ENCODE data around the gene STPG1.

DNA sequence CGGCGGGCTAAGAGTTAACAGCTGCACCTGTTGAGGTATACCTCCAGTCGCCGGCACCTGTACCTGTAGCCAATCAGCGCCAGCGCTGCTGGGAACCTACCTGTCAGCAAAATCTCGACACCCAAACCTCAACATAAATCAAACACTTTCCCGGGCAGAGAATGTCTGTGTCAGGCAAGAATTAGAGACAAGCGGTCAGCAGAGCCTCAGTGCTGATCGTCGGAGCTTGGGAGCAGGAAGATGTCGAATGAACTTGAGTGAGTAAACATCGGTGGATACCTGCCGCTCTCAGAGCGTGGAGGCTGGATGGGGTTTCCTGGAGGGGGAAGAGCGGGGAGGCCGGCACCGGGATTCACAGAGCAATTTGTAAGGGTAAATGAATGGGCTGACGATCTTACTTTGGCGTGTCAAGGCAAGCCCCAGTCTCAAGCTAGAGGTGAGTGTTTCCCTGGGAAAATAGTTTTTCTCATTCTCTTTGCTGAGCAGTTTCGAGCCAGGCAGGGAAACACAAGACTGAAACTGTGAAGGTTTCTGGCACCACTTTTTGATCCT is 94.2 kb downstream of the STPG1 start, which contains the start of gene GRHL3:
- TF ChIP-seq, protein P1, sequence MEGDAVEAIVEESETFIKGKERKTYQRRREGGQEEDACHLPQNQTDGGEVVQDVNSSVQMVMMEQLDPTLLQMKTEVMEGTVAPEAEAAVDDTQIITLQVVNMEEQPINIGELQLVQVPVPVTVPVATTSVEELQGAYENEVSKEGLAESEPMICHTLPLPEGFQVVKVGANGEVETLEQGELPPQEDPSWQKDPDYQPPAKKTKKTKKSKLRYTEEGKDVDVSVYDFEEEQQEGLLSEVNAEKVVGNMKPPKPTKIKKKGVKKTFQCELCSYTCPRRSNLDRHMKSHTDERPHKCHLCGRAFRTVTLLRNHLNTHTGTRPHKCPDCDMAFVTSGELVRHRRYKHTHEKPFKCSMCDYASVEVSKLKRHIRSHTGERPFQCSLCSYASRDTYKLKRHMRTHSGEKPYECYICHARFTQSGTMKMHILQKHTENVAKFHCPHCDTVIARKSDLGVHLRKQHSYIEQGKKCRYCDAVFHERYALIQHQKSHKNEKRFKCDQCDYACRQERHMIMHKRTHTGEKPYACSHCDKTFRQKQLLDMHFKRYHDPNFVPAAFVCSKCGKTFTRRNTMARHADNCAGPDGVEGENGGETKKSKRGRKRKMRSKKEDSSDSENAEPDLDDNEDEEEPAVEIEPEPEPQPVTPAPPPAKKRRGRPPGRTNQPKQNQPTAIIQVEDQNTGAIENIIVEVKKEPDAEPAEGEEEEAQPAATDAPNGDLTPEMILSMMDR (IDR thresholded peaks at IDR 0.05) = no peak
- peak in 1 of 3 donors; percentile 9 for TF ChIP-seq POLR2AphosphoS5 (IDR thresholded peaks at IDR 0.05)

Data from breast epithelium (tissue), 3 donors.